GM18858 (cell line): Measurements from ENCODE around the gene EHHADH.

Experiments used
- ATAC-seq: cut with Tn5 transposase; IDR thresholded peaks from one replicate; pipeline ENCODE4 v1.9.1; 2021; ENCODE audit not compliant: unreplicated experiment

The EHHADH gene

DNA sequence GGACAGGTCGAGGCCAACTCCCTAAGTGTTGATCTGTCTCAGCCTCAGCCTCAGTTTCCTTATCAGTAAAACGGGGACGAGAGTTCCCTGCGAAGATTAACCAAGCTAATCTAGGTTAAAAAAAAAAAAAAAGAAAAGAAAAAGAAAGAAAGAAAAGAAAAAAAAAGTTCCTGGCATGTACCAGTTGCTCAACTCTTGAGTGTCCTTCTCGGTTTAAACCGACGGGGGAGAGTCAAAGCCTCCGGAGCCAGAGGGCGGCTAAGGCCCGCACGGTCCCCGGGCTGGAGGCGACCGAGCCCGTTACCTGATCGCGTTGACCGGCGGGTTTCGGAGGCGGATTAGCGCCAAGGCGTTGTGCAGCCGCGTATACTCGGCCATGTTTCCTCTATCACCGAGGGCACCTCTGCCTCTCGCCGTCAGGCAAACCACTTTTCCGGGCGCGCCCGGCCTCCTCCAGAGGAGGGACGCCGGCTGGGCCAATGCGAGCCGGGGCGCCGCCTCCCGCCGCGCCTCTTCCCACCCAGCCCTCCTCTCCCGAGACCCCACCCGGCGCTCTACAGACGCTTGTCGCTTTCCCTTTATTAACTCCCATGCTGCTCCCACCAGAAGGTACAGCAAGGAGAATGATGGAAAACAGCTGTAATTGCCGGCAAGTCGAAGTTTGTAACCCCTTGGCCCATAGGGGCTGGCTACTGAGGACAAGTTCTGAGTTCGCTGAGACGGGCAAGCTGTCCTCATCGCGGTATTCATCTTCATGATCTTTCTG, at the start of gene EHHADH:
Gene EHHADH (minus strand): TSS at position 405 of the 766 bp plus-strand sequence. CDS start 27 bp downstream, at position 378.
- no peak for ATAC-seq

- peak; percentile 79 for ATAC-seq
Measured at GRCh38 chr3:185299918-185300426, 46.1 kb upstream of the EHHADH start.

DNA sequence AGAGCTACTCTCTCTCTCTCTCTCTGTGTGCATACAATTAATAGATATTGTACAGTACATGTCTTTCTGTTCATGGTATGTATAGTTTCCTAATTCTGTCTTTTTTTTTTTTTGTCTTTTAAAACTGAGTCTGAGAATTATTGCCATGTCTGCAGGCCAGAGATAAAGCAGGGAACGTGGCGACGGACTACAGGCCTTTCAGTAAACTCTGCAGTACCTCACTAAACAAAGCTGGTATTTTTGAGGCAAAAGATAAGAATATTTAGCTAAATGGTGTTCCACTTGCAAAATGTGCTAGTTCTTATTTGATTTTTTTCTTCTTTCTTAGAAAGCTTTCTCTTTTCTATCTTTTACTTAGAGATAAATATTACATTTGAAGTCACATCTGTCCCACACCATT, 44.0 kb upstream of the EHHADH start:
- no peak for ATAC-seq

DNA sequence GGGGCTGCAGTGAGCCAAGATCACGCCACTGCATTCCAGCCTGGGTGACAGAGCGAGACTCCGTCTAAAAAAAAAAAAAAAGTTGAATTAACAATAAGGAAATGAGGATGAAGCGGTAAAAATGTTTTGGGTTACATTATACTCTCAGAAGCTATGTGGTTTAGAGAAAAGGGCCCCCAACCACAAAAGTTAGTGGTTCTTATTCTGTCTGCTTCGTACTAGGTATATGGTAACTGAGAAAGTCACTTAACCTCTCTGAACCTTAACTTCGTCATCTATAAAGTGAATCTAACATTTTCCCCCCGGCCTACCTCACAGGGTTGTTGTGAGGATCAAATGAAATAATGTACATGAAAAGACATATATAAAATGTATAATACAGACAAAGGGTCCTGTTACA, 38.4 kb upstream of the EHHADH start:
- no peak for ATAC-seq

GRCh38 chr3:185290266-185290665, 36.4 kb upstream of the EHHADH start:
- ATAC-seq: no peak

GRCh38 chr3:185283374-185283935, 29.6 kb upstream of the EHHADH start:
- no peak for ATAC-seq

DNA sequence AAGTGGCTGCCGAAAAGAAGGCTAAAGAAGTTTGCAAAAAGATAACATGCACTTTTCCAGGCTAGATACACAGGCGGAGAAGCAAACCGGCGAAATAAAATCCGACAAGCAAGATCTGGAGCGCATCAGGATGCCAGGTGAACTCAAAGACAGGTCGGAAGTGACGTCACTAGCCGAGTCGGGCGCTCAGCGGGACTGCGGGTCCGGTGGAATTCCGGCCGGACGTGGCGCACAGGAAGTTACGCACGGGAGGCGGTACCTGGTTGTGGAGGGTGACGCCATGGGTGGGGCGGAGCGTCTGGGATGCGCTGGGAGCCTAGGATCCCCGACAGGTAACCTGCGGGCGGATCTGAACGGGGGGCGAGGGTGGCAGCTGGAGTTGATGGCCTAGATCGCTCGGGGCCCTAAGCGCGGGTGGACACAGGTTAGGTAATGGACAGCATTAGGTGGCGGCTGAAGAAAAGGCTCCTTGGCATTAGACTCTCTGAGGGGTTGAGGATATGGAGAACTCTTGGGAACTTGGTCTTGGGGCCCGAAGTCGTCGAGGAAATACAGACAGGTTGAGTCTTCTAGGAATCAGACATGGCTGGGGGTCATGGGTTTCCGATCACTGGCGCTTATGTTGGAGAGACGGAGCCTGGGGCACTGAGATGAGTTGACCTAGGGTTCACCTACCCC, 29.0 kb upstream of the EHHADH start:
- ATAC-seq: peak; percentile 88

DNA sequence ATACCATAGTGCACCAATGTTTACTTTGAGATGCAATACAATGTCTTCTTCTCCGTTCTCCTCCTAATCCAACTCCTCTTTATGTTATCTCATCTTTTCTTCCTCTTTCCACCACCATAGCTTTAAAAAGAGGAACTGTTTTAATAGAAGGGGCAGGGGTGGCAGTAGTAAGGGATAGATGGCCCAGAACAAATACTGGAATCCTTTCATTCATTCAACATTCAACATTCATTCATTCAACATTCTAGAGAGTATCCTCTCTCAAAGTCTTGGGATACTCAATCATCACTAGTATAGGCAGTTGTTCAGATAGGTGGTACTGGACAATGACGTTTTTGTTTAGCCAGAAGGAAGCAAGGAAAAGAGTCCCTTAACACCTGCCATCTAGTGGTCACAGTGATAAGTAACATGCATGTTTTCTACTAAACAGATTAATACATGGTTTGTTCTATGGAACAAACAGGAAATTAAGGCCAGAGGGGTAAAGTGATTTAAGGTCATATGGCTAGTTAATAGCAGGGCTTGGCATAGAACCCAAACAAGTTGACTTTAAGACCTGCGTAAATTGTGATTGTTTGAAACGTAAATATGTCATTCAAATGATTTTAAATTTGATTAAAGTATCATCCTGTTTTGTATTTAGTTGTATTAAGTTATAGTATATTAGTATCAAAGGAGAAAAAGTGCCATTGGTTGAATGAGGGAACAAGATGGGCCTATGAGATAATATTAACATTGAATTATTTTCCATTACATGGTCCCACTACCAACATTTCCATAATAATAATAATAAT, 26.9 kb upstream of the EHHADH start:
- no peak for ATAC-seq

DNA sequence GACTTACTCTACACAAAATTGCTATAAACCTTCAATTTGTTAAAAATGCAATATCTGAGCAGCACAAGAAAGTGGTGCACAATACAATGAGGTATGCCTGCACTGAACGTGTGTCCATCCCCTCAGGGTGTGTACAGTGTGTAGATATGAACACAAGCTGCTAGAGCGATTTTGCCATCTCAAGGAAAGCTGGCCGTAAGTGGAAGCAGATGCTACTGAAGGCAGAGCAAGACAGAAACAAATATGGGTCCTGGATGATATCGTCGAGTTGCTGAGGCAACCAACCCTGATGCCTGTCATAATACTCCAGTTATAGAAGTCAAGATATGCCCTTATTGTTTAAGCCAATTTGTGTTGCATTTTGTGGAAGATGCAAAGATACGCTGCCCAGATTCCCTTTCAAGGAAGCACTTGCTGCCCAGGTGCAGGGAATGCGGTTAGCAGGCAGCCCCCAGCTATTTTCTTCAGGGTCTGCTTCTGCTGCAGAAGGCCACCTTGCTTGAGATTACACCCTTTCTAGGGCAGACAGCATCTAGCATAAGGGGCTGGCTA, 25.8 kb upstream of the EHHADH start:
- ATAC-seq: no peak

DNA sequence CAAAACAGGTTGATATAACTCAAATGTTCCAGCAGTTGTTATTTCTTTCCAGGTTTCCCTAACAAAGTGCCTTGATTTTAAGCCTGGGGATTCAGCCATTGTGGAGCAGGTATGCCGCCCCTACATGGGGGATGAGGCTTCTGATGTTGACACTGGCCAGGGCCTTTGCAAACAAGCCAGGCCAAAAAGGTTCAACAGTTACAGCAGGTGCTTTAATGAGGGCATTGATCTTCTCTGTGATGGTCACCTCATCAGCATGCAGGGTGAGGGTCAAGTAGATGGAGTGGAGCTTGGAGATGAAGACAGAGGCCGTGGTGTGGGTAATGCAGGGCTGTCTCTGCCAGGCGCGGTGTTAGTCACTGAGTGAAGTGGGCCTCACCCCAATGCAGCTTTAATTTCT, 22.6 kb upstream of the EHHADH start:
- ATAC-seq: no peak

DNA sequence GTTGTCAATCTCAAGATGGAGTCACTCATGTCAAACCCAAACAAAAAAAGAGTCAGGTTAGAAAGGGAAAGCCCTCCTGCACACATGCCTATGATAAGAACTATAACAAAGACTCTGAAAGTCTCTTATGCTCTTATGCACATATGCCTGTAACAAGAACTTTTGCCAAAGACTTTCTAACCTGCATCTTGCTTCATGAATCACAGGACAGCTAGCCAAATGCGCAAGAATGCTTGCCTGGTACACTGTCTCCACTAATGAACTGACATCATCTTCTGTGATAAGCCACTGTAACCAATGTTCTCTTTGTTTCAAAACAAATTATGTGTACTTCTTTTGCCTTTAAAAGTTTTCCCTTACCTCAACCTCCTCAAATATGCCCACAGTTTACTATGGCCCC, 18.2 kb upstream of the EHHADH start:
- no peak for ATAC-seq

DNA sequence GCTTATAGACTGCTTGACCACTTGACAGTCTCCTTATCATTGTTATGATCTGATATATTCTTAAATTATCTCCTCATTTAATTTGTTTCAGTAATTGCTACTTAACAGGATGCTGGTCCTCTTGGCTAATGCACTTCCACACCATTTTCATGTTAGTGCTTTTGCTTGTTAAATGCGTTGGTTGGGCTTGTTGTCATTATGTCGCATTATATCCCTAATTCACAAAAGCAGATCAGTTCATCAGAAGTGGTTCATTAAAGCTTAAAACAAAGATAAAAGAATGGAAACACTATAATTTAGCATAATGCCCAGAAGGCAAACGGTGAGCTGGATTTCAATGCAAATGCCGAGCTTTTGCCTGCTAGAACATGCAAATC, 17.1 kb upstream of the EHHADH start:
- no peak for ATAC-seq

DNA sequence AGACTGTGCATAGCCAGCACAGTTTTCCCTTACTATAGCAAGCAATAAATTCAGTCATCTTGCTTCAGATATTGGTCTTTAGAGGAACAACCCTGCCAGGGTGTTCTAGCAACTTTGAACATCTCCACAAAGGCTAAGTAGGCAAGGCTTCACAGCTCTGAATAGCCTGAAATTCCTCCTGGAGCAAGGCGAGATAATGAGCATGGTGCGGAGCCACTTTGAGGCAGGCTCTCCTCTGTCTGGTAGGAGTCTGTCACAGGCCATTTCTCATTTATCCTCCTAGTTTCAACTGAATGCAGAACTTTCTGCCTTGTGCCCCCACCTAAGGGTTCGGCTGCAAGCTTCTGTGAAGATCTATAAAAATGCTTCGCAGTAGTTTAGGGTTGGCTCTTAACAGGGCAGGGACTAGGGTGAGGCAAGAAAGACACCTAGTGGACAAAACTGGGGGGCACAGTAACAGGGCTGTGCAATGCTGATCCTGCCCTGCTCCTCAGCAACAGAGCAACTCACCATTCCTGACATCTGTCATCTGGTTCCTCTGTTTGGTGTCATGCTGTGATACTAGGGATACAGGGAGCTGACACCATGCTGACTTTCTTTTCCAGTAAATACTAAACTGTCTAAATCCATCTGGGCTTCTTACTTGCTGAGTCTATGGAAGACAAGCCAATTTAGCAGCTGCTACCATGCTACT, 16.6 kb upstream of the EHHADH start:
- ATAC-seq: no peak

DNA sequence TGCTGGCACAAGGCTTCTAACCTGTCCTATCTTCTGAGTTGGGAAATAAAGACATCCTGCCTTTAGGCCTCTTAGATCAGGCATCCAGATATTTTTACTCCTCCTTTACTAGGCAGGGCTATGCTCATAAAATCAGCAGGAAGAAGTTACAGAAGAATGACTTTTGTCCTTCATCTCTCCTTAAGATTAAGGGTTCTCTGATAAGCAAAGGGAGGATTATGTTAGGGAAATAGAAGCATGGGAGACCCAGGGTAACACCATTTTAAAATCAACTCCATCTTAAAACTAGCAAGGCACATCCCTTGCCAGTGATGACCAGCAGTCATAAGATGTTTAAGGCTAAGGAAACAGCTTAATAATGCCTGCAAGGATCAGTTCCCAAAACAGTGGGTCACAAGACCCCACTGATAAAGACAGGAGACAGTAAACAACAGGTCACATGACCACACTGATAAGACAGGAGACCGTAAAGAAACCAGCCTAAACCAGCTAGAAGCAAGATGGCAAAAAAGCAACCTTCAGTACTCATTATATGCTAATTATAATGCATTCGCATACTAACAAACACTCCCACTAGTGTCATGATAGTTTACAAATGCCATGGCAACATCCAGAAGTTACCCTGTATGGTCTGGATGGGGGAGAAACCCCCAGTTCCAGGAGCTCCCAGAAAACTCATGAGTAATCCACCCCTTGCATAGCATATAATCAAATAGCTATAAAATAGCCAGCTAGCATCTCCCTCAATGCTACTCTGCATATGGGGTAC, 14.5 kb upstream of the EHHADH start:
- ATAC-seq: no peak

DNA sequence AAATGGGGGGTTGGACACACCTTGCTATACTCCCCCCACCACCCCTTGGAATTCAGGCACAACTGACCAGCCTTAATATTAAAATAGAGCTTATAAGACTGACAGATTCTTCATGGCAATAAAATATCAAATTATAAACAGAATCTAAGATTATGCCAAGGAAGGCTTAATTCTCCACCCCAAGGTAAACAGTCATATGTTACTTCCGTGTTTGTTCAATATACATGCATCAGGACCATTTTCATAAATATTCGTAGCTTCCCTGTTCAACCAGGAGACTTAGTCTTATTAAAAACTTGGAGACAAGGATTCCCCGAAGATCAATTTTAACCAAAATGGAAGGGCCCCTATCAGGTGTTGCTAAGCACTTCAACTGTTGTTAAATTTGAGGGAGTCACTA, 13.3 kb upstream of the EHHADH start:
- ATAC-seq: no peak

- no peak for ATAC-seq
Measured at GRCh38 chr3:185264849-185265553, 11.2 kb upstream of the EHHADH start.

- ATAC-seq: no peak
Measured at GRCh38 chr3:185263423-185263822, 9.6 kb upstream of the EHHADH start.

GRCh38 chr3:185257334-185257733, 3.5 kb upstream of the EHHADH start:
- ATAC-seq: no peak

- ATAC-seq: no peak
Measured at GRCh38 chr3:185254799-185255198, 950 bp upstream of the EHHADH start.
